H1 (cell line): ENCODE measurements around the gene CTIF. TPM values are rescaled to one million over a fixed set of nuclear protein-coding genes. Genes with fewer than 3 reads are reported as not detected.

Experiments used
- CTCF ChIA-PET: fragments of 300-600 bp; sonication (Branson Sonifier 250); formaldehyde crosslinking; loops from one replicate; lab custom pipeline; 2021; ENCODE audit not compliant: partially characterized antibody; lab: Charles Lee
- POLR2A ChIA-PET: fragments of 300-600 bp; sonication (Branson Sonifier 250); formaldehyde crosslinking; loops from one replicate; lab custom pipeline; 2021; ENCODE audit warnings: inconsistent platforms; ENCODE audit not compliant: partially characterized antibody; lab: Charles Lee
- DNase-seq, 2 experiments: peaks; one replicate each; pipeline versions ENCODE4 v3.0.0 to v3.0.0-alpha.2; 2010 to 2022; ENCODE audit warnings: low spot score in 2 of 2, low read depth in 1 of 2, mixed read lengths in 1 of 2
- FAIRE-seq: peaks from 2 replicates; lab custom pipeline; 2011; peaks lifted over from hg19 to GRCh38; lab: Jason Lieb, UNC
- H2AFZ ChIP-seq: 2 replicates; pipeline ENCODE4 v1.8.1; 2012; ENCODE audit warnings: low read length, inconsistent platforms
- H2AK5ac ChIP-seq: 2 replicates; pipeline ENCODE4 v1.6.1; 2013; ENCODE audit warnings: low read depth, low read length
- H2BK120ac ChIP-seq: replicated peaks from 2 replicates; pipeline ENCODE3; 2013; ENCODE audit warnings: low read depth, low read length, inconsistent platforms
- H2BK12ac ChIP-seq: 2 replicates; pipeline ENCODE4 v1.6.1; 2013; ENCODE audit warnings: low read depth, low read length
- H2BK15ac ChIP-seq: 2 replicates; pipeline ENCODE4 v1.6.1; 2013; ENCODE audit warnings: low read length
- H2BK20ac ChIP-seq: 2 replicates; pipeline ENCODE4 v1.6.1; 2013; ENCODE audit warnings: low read length
- H2BK5ac ChIP-seq: 2 replicates; pipeline ENCODE4 v1.6.1; 2013; ENCODE audit warnings: low read depth, low read length
- H3K14ac ChIP-seq: 2 replicates; pipeline ENCODE4 v1.6.1; 2013; ENCODE audit warnings: inconsistent platforms; ENCODE audit not compliant: insufficient read length
- H3K18ac ChIP-seq: 2 replicates; pipeline ENCODE4 v1.6.1; 2013; ENCODE audit warnings: low read length; ENCODE audit errors: extremely low read depth
- H3K23ac ChIP-seq: 2 replicates; pipeline ENCODE4 v1.6.1; 2013; ENCODE audit warnings: inconsistent platforms; ENCODE audit not compliant: insufficient read length
- H3K23me2 ChIP-seq: 2 replicates; pipeline ENCODE4 v1.6.1; 2013; ENCODE audit warnings: low read depth, low read length
- H3K27ac ChIP-seq: 2 replicates; pipeline ENCODE4 v1.6.1; 2011; ENCODE audit warnings: low read depth, low read length, inconsistent platforms
- H3K27me3 ChIP-seq, 4 experiments: replicated peaks in 1 of 4; 1 replicate in 1 of 4; 2 replicates in 3 of 4; pipeline versions ENCODE4 v1.6.1 to v1.8.1; 2011 to 2013; ENCODE audit warnings: low read length in 3 of 4, mild to moderate bottlenecking in 3 of 4, inconsistent platforms in 2 of 4, mixed read lengths in 2 of 4, moderate library complexity in 1 of 4; ENCODE audit not compliant: control insufficient read depth in 3 of 4, insufficient read depth in 3 of 4; ENCODE audit errors: extremely low read depth in 1 of 4
- H3K36me3 ChIP-seq, 4 experiments: 2 replicates each; pipeline versions ENCODE4 v1.6.1 to v1.8.1; 2011 to 2013; ENCODE audit warnings: mild to moderate bottlenecking in 4 of 4, low read length in 3 of 4, moderate library complexity in 2 of 4, control low read depth in 1 of 4, inconsistent platforms in 1 of 4; ENCODE audit not compliant: insufficient read depth in 4 of 4, control insufficient read depth in 2 of 4
- H3K4ac ChIP-seq: replicated peaks from 2 replicates; pipeline ENCODE3; 2013; ENCODE audit warnings: low read length, low read depth, mixed read lengths, inconsistent platforms; ENCODE audit not compliant: insufficient read length
- H3K4me1 ChIP-seq, 4 experiments: replicated peaks in 1 of 4; 1 replicate in 1 of 4; 2 replicates in 3 of 4; pipeline versions ENCODE4 v1.6.1 to v1.8.1; 2011 to 2013; ENCODE audit warnings: low read length in 3 of 4, inconsistent platforms in 2 of 4, mixed read lengths in 1 of 4; ENCODE audit not compliant: insufficient read depth in 4 of 4, control insufficient read depth in 3 of 4
- H3K4me2 ChIP-seq, 2 experiments: 2 replicates each; pipeline versions ENCODE4 v1.6.1 to v1.8.1; 2011 to 2013; ENCODE audit warnings: low read depth in 2 of 2, low read length in 2 of 2, control low read depth in 1 of 2, inconsistent platforms in 1 of 2, mild to moderate bottlenecking in 1 of 2; ENCODE audit not compliant: insufficient read depth in 1 of 2
- H3K4me3 ChIP-seq, 4 experiments: fragments of 200-600, 300-600 bp in 1 of 4; sonication (generic), shearing (Covaris generic), sonication (Bioruptor Twin) in 1 of 4; 2 replicates each; pipeline versions ENCODE4 v1.5.1 to v1.8.1; 2011 to 2016; ENCODE audit warnings: low read length in 4 of 4, low read depth in 3 of 4, control low read depth in 2 of 4, inconsistent platforms in 2 of 4, mild to moderate bottlenecking in 2 of 4, mixed read lengths in 1 of 4, moderate library complexity in 1 of 4; ENCODE audit not compliant: insufficient read depth in 2 of 4; ENCODE audit errors: extremely low read depth in 1 of 4
- H3K56ac ChIP-seq: replicated peaks from 2 replicates; pipeline ENCODE3; 2013; ENCODE audit warnings: low read depth, mild to moderate bottlenecking, mixed read lengths, low read length, inconsistent platforms; ENCODE audit not compliant: insufficient read length
- H3K79me1 ChIP-seq: 2 replicates; pipeline ENCODE4 v1.6.1; 2013; ENCODE audit warnings: low read depth, low read length, control low read depth
- H3K79me2 ChIP-seq, 2 experiments: 2 replicates each; pipeline versions ENCODE4 v1.6.1 to v1.8.1; 2012 to 2013; ENCODE audit warnings: low read length in 2 of 2, mild to moderate bottlenecking in 2 of 2, inconsistent platforms in 1 of 2; ENCODE audit not compliant: insufficient read depth in 2 of 2, control insufficient read depth in 1 of 2
- H3K9ac ChIP-seq, 4 experiments: replicated peaks in 1 of 4; 1 replicate in 1 of 4; 2 replicates in 3 of 4; pipeline versions ENCODE4 v1.6.1 to v1.8.1; 2011 to 2013; ENCODE audit warnings: low read depth in 3 of 4, low read length in 3 of 4, control low read depth in 2 of 4, mild to moderate bottlenecking in 2 of 4, moderate library complexity in 2 of 4, inconsistent platforms in 1 of 4; ENCODE audit errors: extremely low read depth in 1 of 4
- H3K9me3 ChIP-seq, 2 experiments: 2 replicates each; pipeline versions ENCODE4 v1.6.1 to v1.8.1; 2012 to 2013; ENCODE audit warnings: mild to moderate bottlenecking in 2 of 2, moderate library complexity in 2 of 2, control low read depth in 1 of 2, inconsistent platforms in 1 of 2, low read depth in 1 of 2, low read length in 1 of 2, mixed read lengths in 1 of 2; ENCODE audit not compliant: insufficient read depth in 2 of 2
- H4K20me1 ChIP-seq, 2 experiments: replicated peaks in 1 of 2; 2 replicates each; pipeline versions ENCODE3 to v1.8.1; 2011 to 2013; ENCODE audit warnings: inconsistent platforms in 2 of 2, low read length in 2 of 2, mild to moderate bottlenecking in 1 of 2; ENCODE audit not compliant: insufficient read depth in 2 of 2, control insufficient read depth in 1 of 2
- H4K5ac ChIP-seq: 2 replicates; pipeline ENCODE4 v1.6.1; 2013; ENCODE audit warnings: low read length, low read depth, mixed read lengths, inconsistent platforms; ENCODE audit not compliant: insufficient read length
- H4K8ac ChIP-seq: 2 replicates; pipeline ENCODE4 v1.8.0; 2013; ENCODE audit warnings: mild to moderate bottlenecking, moderate library complexity, low read length, inconsistent platforms; ENCODE audit not compliant: insufficient read depth; ENCODE audit errors: extremely low read depth
- H4K91ac ChIP-seq: replicated peaks from 2 replicates; pipeline ENCODE3; 2013; ENCODE audit warnings: low read length, mixed read lengths, inconsistent platforms; ENCODE audit not compliant: insufficient read length
- SAP30 ChIP-seq: fragments of 300-600 bp; sonication (generic); IDR thresholded peaks from 2 replicates; pipeline ENCODE4 v1.7.1; 2012; ENCODE audit warnings: low read length, moderate library complexity, mild to moderate bottlenecking, inconsistent platforms; ENCODE audit not compliant: insufficient read depth, insufficient replicate concordance
- SIN3A ChIP-seq, 2 experiments: IDR thresholded peaks in 1 of 2; conservative IDR thresholded peaks in 1 of 2; 2 replicates each; pipeline ENCODE4 v1.6.1; 2011 to 2012; ENCODE audit warnings: low read length in 2 of 2, improper control_type of control experiment in 1 of 2, low read depth in 1 of 2, mild to moderate bottlenecking in 1 of 2
- YY1 ChIP-seq: IDR thresholded peaks from 2 replicates; pipeline ENCODE4 v1.6.1; 2011; ENCODE audit warnings: low read depth, mild to moderate bottlenecking, low read length
- ZNF274 ChIP-seq: IDR thresholded peaks from 2 replicates; pipeline ENCODE4 v1.7.0; 2012; ENCODE audit warnings: low read length, borderline replicate concordance; ENCODE audit errors: extremely low read depth
- WGBS, 2 experiments: shearing (Covaris generic) in 1 of 2; methylation state at CpG; one replicate each; pipeline versions ENCODE4 v1.1.6 to v1.1.7; 2013 to 2015; ENCODE audit warnings: low lambda C conversion rate in 2 of 2, mixed read lengths in 2 of 2, inconsistent platforms in 1 of 2, low coverage in 1 of 2, missing lambda C conversion rate in 1 of 2; ENCODE audit not compliant: insufficient replicate concordance in 2 of 2, insufficient coverage in 1 of 2, insufficient read length in 1 of 2; ENCODE audit errors: extremely low coverage in 1 of 2, missing lambda C conversion rate in 1 of 2; 5-methylcytosine and 5-hydroxymethylcytosine counted together
- polyA plus RNA-seq, 7 experiments: library from polyadenylated mRNA; depleted of rRNA in 3 of 7; stranded (reverse) in 5 of 7; unstranded in 2 of 7; fragments of >200 nt in 5 of 7; fragments of 200-250 nt in 2 of 7; gene quantifications; 1 replicate in 5 of 7; 2 replicates in 1 of 7; 4 replicates in 1 of 7; pipeline versions ENCODE4 v1.2.1 to v1.2.3, GENCODE V29; 2011 to 2013; ENCODE audit warnings: missing spikeins in 2 of 7, mixed read lengths in 2 of 7
- total RNA-seq: library from RNA; stranded (reverse); fragmentation: NEBNext Ultra II Directional; extraction: Animal tissue kit (Norgen Biotek cat#: 25700); gene quantifications from 2 replicates; pipeline ENCODE4 v1.2.1, GENCODE V29; 2021

CTIF gene
- total and polyA plus RNA-seq, 2 of the 8 experiments (the other 6 are each of a cell fraction or from before 2014, with no cell fraction given), result 9.0 to 17.8 TPM

GRCh38 chr18:48632676-48633257, 93.9 kb downstream of the CTIF start:
- WGBS, 2 experiments, result 100% methylated on average over 8 of the region's 12 CpGs; no CpG with 5 or more reads in 1 of the 2 experiments
- Histone ChIP-seq H3K4me3 (no peak overlapping the region), H3K14ac (no peak overlapping the region), H4K20me1 (peaks cover 0 to 3% of the 10 kb centered on the region in 2 experiments), H3K9me3 (no peaks in the 10 kb centered on the region), H4K5ac (no peak overlapping the region), H3K36me3 (no peaks in the 10 kb centered on the region), H3K27me3 (no peaks in the 10 kb centered on the region; a peak in 1 of 7 replicates), H2BK120ac (no peak overlapping the region), H3K23ac (no peak overlapping the region), H3K27ac (no peak overlapping the region), H2AFZ (no peak overlapping the region), H3K9ac (no peak overlapping the region), H2BK15ac (no peak overlapping the region), H2BK20ac (no peak overlapping the region), H2BK5ac (no peak overlapping the region; the same call in 1 of the 2 replicates)
- TF ChIP-seq SAP30, result no peak
- TF ChIP-seq ZNF274, result no peak
- TF ChIP-seq YY1, result no peak
- TF ChIP-seq SIN3A (conservative IDR thresholded peaks at IDR 0.05 in 1 of 2, IDR thresholded peaks at IDR 0.05 in 1 of 2; ENCODE audit: low read depth in 1 of 2, low read length in 2 of 2), result no peak
- TF ChIP-seq, all 59 proteins: peak for 0
- H3K4ac ChIP-seq, result no peak overlapping the region
- DNase-seq (no peak), FAIRE-seq (no peak)
- no peak overlapping the region for H3K56ac ChIP-seq
- no peak overlapping the region for H3K18ac ChIP-seq
- no peaks in the 10 kb centered on the region; the same call in 1 of the 2 replicates for H3K79me1 ChIP-seq
- CTCF ChIA-PET, result no interaction called here
- peaks cover 3 to 10% (median 6%) of the 10 kb centered on the region in 4 experiments; a peak in 5 of 7 replicates for H3K4me1 ChIP-seq
- H3K4me2 ChIP-seq, result no peak overlapping the region
- H2AK5ac ChIP-seq, result no peak overlapping the region
- no peaks in the 10 kb centered on the region for H3K79me2 ChIP-seq
- no peak overlapping the region for H2BK12ac ChIP-seq
- no peak overlapping the region for H4K91ac ChIP-seq
- POLR2A ChIA-PET, result no interaction called here
- H4K8ac ChIP-seq, result no peak overlapping the region; the same call in 1 of the 2 replicates
- no peaks in the 10 kb centered on the region for H3K23me2 ChIP-seq
